Stimulated activated naive CD4-positive, alpha-beta T cell treated with Interleukin-2 at 50 U/mL for 16 hours (primary cell): ENCODE results near the gene CDKN2D.

ENCODE experiments used
- DNase-seq: peaks from one replicate; lab custom pipeline; 2025; lab: John Stamatoyannopoulos, UW

CDKN2D gene

GRCh38 chr19:10568826-10569651 is at the start of gene CDKN2D:
Gene CDKN2D, minus strand, starts transcription at chr19:10568979. Its CDS starts 326 bp downstream, at chr19:10568653.
- DNase-seq: peak; percentile 99

DNA sequence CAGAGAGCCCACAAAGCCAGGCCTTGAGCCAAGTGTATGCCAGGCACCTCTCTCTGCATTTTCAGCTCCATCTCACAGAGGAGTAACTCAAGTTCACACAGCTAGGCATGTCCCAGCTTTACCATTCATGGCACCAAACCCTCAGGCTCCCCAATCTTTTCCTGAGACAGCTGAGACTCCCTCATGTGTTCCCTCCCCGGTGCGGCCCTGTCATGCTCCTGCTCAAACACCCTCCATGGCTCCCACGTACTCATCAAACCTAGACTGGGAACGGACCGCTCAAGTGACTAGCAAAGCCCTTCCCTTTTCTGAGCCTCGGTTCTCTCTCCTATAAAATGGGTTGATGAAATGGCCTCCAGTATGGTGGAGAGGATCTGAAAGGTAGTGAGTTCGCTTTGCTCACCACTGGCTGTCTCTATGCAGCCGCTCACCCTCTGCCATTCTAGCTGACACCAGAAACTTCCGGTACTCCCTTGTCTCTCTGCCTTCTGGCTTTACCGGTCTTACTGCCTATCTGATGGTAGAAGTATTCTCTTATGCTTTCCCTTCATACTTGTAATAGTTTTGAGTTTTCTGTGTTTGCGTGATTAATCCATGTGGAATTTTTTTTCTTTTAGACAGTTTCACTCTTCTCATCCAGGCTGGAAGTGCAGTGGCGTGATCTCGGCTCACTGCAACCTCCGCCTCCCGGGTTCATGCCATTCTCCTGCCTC is 48.8 kb upstream of the CDKN2D start:
- no peak for DNase-seq

GRCh38 chr19:10615429-10616023 is 46.7 kb upstream of the CDKN2D start:
- no peak for DNase-seq

DNA sequence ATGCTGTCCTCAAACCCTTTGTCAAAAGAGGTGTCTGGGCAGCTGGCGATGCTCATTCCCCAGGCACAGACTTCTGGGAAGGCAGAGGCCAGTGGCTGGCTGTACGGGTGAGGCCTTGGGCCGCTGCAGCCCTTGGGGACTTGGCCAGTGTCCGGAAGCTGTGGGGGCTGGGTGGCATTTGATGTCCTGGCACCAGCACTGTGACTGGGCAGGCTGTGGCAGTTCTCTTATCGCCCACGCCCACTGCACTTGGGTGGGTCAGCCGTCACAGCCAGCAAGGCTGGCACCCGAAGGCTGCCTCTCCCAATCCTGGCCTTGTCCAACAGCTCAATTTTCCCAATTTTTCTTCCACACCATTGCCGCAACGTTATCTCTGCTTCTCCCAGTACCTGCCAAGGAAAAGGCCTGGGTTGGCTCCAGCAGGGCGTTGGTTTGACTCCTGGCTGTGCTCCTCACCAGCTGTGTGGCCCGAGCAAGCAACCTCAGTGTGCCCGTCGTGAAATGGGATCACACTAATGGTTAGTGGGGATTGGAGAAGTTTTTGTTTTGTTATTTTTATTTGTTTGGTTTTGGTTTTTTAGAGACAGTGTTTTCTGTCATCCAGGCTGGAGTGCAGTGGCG is 43.8 kb upstream of the CDKN2D start:
- no peak for DNase-seq

DNA sequence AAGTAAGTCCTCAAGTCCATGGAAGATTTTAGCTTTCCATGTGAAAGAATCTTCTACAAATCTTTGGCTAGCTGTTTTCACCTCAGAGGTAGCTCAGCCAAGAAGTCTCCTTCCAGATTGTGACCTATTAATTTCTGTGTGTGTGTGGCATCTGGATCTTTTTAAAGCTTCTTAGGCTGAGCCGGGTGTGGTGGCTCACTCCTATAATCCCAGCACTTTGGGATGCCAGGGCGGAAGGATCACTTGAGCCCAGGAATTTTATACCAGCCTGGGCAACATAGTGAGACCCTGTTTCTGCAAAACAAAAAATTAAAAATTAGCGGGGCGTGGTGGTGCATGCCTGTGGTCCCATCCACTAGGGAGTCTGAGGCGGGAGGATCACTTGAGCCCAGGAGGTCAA is 43.1 kb upstream of the CDKN2D start:
- DNase-seq: no peak

DNA sequence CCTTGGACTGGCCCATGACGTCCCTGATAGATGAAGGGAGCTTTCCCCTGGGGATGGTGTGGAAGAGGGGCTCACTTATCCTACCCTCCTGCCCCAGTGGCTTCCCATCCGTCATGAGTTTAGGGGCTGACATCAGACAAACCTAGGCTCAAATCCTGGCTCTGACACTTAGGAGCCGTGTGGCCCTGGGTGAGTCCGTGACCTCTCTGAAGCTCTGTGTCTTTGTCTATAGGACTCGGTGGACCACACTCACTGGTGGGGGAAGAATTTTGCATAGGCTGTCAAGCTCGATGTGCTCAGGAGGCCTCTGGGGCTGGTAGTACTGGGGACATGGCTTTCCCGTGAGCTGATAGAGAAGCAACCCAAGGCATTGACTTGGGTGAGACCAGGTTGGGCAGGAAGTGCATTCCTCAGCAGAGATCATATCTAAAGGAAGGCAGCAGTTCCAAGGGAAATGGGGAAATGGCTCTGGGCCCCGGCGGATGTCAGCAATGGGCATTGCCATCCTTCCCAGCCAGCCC is 35.7 kb upstream of the CDKN2D start:
- no peak for DNase-seq

GRCh38 chr19:10603873-10604459 is 35.2 kb upstream of the CDKN2D start:
- no peak for DNase-seq

DNA sequence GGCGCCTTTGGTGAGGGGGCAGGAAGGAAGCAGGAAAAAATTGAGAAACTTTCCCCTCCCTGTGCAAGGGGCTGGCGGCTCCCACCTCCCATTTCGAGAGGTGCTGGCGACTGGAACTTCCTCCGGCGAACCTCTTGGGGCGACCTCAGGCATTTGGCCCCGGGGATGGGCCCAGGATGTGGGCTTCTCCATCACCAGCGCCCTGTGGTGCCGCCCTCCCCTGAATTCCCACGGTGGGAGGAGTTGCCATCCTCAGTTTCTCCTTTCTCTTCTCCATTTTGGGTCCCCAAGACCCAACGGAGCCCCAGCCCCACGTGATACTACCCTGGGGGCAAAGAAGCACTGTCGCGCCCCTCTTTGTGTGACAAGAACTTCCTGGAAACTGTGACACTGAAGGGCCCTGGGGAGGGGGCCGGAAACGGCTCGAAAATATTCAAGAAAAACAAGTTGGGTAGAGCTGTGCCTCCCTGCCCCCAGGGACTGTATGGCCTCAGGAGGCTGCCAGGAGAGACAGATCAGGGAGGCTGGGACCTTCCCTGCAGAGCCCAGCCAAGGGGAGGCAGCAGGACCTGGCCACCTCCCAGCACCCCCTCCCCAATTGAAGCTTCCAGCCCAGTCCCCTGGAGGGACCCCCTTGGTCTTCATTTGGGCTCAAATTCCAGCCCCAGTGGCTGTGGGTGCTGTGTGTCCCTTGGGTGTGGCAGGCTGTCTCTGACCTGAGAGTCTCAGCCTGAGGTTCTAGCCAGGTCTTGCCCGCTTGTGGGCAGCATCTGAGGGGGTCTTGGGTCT is 34.5 kb upstream of the CDKN2D start:
- peak; percentile 69 for DNase-seq

GRCh38 chr19:10602330-10603083 is 33.7 kb upstream of the CDKN2D start:
- peak; percentile 82 for DNase-seq

- DNase-seq: no peak
Measured at GRCh38 chr19:10601999-10602329, 33.2 kb upstream of the CDKN2D start.

- DNase-seq: no peak
Measured at GRCh38 chr19:10600149-10600548, 31.4 kb upstream of the CDKN2D start.

- DNase-seq: no peak
Measured at GRCh38 chr19:10593820-10594637, 25.2 kb upstream of the CDKN2D start.

DNA sequence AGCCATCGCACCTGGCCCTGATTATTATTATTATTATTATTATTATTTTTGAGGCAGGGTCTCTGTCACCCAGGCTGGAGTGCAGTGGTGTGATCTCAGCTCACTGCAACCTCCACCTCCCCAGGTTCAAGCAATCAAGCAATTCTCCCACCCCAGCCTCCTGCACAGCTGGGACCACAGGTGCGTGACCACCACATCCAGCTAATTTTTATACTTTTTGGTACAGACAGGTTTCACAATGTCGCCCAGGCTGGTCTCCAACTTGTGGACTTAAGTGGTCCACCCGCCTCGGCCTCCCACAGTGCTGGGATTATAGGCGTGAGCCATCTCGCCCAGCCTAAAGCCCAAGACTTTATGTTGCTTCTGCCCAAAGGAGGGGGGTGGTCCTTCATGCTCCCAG is 24.4 kb upstream of the CDKN2D start:
- no peak for DNase-seq

DNA sequence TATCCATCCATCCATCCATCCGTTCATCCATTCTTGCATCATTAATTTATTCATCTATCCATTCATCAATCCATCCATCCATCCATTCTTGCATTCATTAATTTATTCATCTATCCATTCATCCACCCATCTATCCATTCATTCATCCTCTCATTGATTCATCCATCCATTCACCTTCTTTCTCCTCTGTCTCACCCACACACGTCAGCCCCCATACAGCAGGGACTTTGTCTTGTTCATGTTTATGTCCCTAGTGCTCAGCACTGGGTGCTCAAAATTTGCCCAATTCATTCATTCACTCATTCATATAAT is 19.0 kb upstream of the CDKN2D start:
- no peak for DNase-seq

DNA sequence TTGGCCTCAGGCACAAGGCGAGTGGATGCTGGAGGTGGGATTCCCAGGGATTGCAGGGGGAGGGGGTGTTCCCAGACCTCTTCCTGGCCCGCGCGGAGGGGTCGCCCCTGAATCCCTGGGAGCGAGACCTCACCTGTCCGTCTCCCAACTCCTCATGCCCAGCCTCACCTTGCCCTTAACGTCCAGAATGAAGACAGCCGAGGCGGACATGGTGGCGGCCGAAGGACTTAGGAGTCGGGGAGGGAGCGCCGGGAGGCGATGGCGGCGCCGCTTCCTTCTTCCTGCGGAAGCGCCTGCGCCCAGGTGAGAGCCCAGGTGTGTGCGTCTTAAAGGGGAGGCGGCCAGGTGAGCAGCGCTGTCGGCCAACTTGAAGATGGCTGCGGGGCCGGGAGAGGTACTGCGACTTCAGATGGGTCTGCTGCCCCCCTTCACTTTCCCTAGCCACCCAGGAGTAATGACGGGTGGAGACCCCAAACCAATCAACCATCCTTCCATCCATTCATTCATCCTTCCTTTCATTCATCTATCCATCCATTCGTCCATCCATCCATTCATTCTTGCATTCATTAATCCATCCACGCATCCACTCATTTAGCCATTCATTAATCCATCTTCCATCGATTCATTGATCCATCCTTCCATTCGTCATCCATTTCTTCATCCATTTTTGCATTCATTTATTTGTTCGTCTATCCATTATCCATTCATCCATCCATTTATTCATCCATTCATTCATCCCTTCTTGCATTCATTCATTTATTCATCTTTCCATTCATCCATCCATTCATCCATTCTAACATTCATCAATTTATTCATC is 18.5 kb upstream of the CDKN2D start, which contains the start of gene AP1M2:
TSS of gene AP1M2 (minus strand) at position 291 of the 817 bp plus-strand sequence. CDS start at position 210, 81 bp downstream.
- no peak for DNase-seq

DNA sequence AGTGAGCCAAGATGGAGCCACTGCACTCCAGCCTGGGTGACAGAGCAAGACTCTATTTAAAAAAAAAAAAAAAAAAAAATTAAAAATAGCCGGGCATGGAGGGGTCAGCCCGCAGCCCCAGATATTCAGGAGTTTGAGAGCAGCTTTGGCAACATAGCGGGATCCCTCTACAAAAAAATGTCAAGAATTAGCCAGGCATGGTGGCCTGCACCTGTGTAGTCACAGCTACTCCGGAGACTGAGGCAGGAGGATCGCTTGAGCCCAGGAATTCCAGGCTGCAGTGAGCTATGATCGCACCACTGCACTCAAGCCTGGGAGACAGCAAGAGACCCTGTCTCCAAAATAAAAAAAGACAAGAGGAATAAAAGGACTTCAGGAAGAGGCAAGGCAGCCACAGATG is 17.6 kb upstream of the CDKN2D start:
- no peak for DNase-seq

- no peak for DNase-seq
Measured at GRCh38 chr19:10583036-10583776, 14.4 kb upstream of the CDKN2D start.

GRCh38 chr19:10582091-10582490 is 13.3 kb upstream of the CDKN2D start:
- no peak for DNase-seq
